GM19193 (cell line): ENCODE results near the gene ZNF79.

Source experiments
- POLR2A ChIP-seq: IDR thresholded peaks from 4 replicates; pipeline ENCODE4 v1.6.1; 2011; ENCODE audit not compliant: insufficient read depth, insufficient read length; ENCODE audit errors: extremely low read depth

Gene ZNF79

DNA sequence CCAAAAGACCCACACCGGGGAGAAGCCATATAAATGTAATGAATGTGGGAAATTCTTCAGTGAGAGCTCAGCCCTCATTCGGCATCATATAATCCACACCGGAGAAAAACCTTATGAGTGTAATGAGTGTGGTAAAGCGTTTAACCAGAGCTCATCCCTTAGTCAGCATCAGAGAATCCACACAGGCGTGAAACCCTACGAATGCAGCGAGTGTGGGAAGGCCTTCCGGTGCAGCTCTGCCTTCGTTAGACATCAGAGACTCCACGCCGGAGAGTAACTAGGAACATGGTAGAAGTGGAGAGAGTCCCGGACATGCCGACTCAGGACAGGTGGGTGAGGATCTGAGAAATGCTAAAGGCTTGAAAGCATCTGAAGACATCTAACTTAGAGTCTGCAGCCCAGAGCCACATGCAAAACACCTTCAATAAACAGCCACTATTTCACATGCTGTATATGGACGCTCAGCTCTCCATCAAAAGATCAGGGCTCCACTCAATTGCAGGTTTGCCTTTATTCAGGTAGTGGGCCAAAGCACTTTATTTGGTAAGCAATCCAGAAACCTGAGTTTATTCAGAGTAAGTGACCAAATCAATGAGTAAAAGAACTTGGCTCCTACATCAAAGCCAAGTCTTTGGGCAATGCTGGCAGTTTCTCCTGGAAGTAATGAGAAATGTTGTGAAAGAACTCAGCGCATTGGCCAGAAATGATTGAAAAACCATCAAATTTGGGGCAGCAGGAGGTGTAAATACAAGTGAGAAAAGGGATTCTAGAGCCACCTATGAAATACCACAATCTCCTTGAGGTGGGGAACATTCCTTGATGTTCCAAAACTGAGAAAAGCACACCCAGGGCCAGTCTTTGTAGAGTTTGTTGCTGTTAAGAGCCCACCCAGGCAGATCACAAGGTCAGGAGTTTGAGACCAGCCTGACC lies 21.0 kb downstream of the ZNF79 start:
- TF ChIP-seq POLR2A, result peak; percentile 37

DNA sequence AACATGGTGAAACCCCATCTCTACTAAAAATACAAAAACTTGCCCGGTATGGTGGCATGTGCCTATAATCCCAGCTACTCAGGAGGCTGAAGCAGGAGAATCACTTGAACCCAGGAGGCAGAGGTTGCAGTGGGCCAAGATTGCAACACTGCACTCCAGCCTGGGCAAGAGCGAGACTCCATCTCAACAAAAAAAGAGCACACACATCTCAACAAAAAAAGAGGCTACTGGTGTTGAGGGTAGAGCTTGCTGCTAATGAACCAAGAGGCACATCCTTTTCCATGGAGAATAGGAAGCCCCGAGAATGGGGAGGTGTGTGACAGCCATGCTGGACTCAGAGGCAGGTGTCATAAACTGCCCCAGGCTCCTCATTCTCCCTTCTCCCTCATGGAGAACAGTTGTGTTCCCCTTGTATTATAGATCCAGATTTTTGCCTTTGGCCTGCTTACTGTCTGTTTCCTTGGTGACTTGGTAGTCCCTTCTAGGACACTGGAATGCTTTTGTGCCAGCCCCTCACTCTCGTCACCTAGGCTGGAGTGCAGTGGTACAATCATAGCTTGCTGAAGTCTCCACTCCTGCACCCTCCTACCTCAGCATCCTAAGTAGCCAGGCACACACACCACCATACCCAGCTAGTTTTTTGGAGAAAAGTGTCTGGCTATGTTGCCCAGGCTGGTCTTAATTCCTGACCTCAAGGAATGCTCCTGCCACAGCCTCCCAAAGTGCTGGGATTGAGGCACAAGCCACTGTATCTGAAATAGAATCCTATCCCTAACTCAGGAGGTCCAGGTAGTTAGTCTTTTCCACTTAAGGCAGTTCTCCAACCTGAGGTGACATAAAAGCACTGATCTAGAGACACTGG lies 21.9 kb downstream of the ZNF79 start:
- TF ChIP-seq POLR2A, result peak; percentile 60

DNA sequence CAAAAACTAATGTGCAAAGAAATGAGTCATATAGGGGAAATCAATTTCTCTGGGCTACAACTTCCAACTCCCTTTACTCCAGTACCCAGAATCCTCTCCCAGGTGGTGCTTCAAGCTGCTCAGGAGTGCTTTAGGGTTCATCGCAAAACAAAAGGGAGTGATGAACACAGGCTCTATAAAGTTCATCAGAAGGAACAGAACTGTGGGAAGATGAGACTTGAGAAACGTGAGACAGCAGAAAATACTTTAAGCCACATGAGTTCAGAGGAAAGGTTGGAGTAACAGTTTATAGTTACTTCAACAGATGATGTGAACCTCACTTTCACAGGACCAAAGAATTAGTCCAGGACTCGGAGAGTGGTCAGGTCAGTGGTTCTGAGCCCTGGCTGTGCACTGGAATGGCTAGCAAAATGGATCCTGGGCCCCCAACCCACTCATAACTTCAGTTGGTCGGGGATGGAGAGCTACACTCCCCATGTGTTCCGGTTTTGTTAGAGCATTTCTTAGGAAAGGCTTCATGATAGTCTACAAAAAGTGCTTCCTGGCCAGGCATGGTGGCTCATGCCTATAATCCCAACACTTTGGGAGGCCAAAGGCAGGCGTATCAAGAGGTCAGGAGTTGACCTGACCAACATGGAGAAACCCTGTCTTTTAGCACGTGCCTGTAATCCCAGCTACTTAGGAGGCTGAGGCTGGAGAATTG lies 22.7 kb downstream of the ZNF79 start:
- no peak for TF ChIP-seq POLR2A

DNA sequence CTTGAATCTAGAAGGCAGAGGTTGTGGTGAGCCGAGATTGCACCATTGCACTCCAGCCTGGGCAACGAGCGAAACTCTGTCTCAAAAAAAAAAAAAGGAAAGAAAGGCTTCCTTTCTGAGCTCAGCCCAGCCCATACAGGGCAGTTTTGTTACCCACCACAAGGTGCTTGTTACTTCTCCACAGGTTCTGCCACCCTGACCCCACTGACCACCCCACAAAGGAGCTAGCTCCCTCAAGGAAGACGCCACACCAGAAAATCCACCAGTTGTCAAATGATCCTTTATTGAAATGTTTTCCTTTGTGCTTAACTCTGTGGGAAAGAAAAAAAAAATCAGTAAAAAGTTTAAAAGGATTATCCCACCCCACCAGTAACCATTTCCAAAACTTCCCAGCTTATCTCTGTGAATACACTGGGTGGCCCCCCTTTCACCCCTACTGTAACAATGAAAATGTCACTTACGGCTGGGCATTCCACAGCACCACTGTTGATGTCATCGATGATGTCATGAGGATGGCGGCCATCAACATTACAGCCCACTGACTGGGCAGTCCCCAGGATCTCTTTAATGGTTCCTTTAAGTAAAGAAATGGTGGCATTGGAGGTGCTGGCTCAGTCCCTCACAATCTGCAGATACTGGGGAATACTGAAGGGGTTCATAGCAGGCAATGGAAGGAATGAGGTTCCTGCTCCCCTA lies 23.4 kb downstream of the ZNF79 start:
- no peak for TF ChIP-seq POLR2A

DNA sequence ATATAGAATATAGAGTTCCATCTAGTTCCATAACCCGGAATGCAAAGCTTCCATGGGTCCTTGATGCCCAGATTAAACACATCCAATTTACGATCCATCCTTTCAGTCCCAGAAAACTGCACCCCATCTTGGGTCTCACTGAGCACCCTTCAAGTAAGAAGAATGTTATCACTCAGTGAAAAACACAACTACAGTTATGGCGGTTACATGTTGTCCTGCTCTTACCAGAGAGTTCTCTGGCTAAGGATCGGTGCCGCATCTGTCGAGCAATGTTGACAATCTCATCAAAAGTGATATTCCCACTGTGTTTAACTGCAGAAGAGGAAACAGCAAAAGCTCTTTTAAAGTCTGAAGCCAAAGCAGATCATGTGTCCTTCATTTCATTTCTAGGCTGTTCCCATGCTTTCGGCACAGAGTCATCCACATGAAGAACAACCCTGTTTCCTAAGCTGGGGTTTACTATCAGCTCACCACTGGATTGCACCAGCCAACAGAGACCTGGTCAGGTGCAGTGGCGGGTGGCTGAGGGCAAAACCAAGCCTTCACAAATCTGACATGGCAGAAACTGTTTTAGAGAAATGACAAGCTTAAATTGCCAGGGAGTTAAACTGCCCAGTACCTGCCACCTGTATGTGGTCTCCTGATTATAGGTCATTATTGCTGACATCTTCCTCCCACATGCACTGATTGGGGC lies 24.1 kb downstream of the ZNF79 start:
- no peak for TF ChIP-seq POLR2A

DNA sequence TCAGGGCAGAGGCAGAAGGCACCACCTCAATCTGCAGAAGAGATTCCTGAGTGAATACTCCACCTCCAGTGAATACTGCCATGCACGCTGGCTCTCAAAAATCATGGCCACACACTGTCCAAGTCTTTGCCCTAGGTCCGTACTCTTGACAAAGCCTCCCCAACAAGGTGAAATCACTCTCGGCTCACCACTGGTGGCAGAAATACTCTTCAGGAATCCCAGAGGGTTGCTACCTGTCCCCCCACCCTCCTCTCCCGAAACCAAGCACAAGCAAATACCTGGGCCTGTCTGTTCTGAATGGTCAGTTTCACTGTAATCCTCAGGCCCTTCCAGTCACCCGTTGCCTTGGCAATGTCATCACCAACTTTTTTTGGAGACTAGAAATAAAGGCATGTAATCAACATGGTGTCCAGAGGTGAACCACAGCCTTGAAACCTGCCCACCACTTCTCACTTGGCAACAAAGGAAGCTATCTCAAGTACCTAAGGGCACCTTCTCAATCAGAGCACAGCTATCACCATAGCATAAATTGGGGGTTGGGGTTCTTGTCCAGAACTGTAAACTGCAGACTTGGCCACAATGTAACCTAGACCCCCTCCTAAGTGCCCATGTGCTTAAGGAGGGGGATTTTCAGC lies 25.3 kb downstream of the ZNF79 start:
- peak; percentile 34 for TF ChIP-seq POLR2A

DNA sequence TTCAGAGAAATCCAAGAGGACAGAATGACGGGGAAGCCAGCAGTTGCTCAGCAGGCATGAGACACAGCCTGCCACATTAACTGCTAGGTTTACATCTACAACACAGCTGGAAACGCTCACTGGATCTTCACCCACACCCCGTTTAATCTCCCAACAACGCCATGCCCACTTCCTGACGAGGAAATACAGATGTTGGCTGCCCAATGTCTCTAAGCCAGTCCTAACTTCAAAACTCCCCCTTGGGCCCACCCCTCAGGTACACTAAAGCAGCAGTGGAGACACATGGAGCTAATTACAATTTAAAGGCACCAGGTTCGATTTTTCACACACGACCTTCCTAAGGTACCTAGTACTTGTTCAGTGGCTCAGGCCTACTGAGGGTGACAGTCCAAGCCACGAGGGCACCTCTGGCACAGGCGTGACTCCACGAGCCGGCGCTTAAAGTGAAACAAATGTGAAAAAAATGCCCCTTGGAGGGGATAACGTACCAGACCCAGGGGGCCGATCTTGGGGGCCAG lies 26.1 kb downstream of the ZNF79 start:
- no peak for TF ChIP-seq POLR2A

DNA sequence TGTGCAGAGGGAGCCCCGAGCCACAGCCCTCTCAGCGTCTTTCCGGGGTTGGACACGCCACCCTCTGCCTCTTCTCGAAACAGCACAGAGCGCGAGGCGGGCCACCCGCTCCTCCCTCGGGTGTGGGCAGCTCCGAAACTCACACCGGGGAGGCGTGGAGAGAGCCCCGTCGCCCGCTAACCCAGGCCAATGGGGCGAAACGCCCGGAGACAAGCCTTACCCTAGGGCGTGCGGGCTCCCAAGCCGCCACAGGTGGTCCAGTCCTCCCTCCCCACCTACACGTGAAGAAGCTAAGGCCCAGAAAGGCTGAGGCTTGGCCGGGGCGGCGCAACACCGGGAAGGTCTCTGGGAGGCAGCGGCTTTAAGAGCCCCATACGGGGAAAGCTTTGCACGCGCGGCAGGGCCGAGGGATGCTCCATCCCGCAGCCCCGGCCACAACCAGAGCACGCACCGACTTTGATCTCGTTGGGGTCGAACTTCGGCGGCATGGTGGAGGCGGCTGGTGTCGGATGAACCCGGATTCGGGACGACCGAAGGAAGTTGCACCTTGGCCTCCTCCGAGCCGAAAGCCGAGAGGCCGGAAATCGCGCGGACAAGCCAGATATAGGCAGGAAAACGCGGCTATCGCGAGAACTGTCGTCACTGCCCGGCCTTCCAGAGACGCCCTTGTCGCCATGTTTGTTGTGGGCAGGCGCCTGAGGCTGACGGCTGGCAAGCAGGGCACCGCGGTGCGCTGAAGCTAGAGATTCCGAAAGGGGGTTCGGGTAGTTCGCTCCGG lies 26.8 kb downstream of the ZNF79 start, which contains the start of the genes LRSAM1 and RPL12:
LRSAM1 (plus strand) TSS at position 681 of the 778 bp plus-strand sequence. CDS start 3,018 bp downstream, outside the sequence.
RPL12 (minus strand) TSS at position 577 of the 778 bp plus-strand sequence; CDS start at position 488, 89 bp downstream.
- peak; percentile 100 for TF ChIP-seq POLR2A

DNA sequence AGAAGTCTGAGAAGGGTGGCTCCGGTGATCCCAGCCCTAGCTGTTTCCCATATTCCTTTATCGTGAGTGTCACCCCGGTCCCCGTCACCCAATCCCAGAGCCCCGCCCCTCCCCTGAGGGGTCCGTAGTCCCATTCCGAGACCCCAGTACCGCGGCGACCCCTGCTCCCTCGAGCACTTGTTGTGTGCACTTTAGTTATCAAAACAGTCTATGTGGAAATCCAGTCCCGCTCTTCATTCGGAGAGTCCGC lies 27.4 kb downstream of the ZNF79 start:
- no peak for TF ChIP-seq POLR2A

DNA sequence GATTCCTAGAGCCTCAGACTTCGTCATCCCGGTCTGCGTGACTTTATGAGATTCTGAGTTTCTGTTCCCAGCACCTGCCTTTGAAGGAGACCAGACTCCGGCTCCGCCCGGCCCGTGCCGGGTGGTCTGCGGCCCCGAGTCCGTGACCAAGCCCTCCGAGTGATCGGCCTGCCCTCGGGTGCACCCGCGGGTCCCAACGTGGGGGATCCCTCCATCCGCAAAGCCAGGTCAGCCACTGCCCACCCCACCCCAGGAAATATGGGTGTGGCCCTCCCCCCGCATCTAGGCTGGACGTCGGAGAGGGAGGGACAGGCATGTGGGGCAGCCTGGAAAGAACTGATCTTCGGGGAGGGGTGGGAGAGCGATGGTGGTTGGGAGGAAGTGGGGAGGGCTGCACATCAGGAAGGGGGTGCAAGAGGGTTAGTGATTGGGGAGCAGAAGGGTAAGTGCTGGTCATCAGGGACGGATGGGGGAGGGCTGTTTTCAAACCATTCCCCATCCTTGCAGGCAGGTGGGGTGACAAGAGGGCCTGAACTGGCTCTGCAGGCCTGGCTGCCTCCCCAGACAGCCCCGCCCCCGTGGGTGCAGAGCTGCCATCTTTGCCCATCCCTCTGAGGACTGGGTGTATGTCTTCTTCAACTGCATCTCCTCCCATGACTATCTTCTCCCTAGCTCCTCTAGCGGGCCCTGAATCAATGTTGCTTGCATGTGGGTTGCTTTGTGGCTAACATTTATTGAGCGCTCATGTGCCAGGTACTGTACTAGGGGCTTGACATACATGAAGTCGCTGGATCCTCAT lies 27.9 kb downstream of the ZNF79 start:
- no peak for TF ChIP-seq POLR2A

DNA sequence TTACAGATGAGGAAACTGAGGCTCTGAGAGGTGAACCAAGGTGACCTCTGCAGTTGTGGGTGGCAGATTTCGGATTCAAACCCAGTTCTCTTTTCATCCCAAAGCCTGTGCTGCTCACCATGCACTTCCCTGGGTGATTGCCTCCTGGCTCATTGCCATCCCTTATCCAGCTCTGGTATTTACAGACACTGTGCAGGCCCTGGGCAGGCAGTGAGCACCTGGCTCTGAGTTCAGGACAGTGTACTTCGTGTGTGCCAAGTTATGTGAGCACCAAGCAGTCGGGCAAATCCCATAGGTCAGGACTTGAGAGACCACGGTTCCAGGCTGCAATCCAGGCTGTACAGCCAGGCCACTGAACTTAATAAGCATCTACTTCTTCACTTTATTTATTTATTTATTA lies 28.5 kb downstream of the ZNF79 start:
- no peak for TF ChIP-seq POLR2A
